OCI-LY3 (cell line): ENCODE measurements around the gene C22orf31.

ENCODE experiments used
- H2AFZ ChIP-seq: fragments of 200-600, 300-600 bp; shearing (Covaris generic); 2 replicates; pipeline ENCODE4 v1.6.0; 2014; ENCODE audit warnings: antibody characterized with exemption, low read depth, low read length
- H3K27ac ChIP-seq: fragments of 200-600, 300-600 bp; sonication (generic); 2 replicates; pipeline ENCODE4 v1.5.1; 2014; ENCODE audit warnings: mild to moderate bottlenecking, low read length, moderate library complexity, mixed read lengths
- H3K27me3 ChIP-seq: fragments of 200-600, 300-600 bp; sonication (generic); 2 replicates; pipeline ENCODE4 v1.6.1; 2014; ENCODE audit warnings: low read depth, low read length, mixed read lengths
- H3K36me3 ChIP-seq: fragments of 200-600, 300-600 bp; sonication (generic); replicated peaks from 2 replicates; pipeline ENCODE3; 2014; ENCODE audit warnings: low read depth, low read length, mixed read lengths
- H3K4me1 ChIP-seq: fragments of 300-600, 200-600 bp; sonication (generic); 2 replicates; pipeline ENCODE4 v1.6.1; 2014; ENCODE audit warnings: low read length, mixed read lengths
- H3K4me2 ChIP-seq: fragments of 200-600, 300-600 bp; sonication (generic); 2 replicates; pipeline ENCODE4 v1.6.1; 2014; ENCODE audit warnings: low read length, mixed read lengths
- H3K4me3 ChIP-seq: fragments of 300-600, 200-600 bp; sonication (generic); 2 replicates; pipeline ENCODE4 v1.5.1; 2014; ENCODE audit warnings: antibody characterized with exemption, mild to moderate bottlenecking, low read length, moderate library complexity
- H3K79me2 ChIP-seq: fragments of 300-600, 200-600 bp; shearing (Covaris generic); 2 replicates; pipeline ENCODE4 v1.6.1; 2014; ENCODE audit warnings: mild to moderate bottlenecking, low read length, mixed read lengths
- H3K9ac ChIP-seq: fragments of 300-600, 200-600 bp; shearing (Covaris generic); 2 replicates; pipeline ENCODE4 v1.6.0; 2014; ENCODE audit warnings: mild to moderate bottlenecking, low read length, moderate library complexity
- H3K9me3 ChIP-seq: fragments of 200-600, 300-600 bp; shearing (Covaris generic); 2 replicates; pipeline ENCODE4 v1.6.1; 2014; ENCODE audit warnings: low read length, mixed read lengths; ENCODE audit not compliant: insufficient read depth
- H4K20me1 ChIP-seq: fragments of 200-600, 300-600 bp; sonication (generic); 2 replicates; pipeline ENCODE4 v1.6.1; 2016; ENCODE audit warnings: low read length, mixed read lengths; ENCODE audit not compliant: insufficient read depth
- CTCF ChIP-seq: fragments of 200-600, 300-600 bp; sonication (generic); IDR thresholded peaks from 2 replicates; pipeline ENCODE4 v1.5.1; 2014; ENCODE audit warnings: antibody characterized with exemption, low read length, low read depth
- EZH2phosphoT487 ChIP-seq: fragments of 200-600 bp; shearing (Covaris generic); IDR thresholded peaks from 2 replicates; pipeline ENCODE4 v1.6.1; 2018; ENCODE audit warnings: antibody characterized with exemption, mixed run types, low read depth

C22orf31 gene

GRCh38 chr22:29106839-29107238, 45.2 kb upstream of the C22orf31 start:
- Histone ChIP-seq H3K79me2 (no peaks in the 10 kb centered on the region), H3K36me3 (no peaks in the 10 kb centered on the region), H3K27me3 (peaks cover 29% of the 10 kb centered on the region), H2AFZ (no peak overlapping the region), H3K4me3 (no peak overlapping the region), H3K27ac (no peak overlapping the region), H3K9ac (no peak overlapping the region), H3K4me2 (no peak overlapping the region), H3K4me1 (no peaks in the 10 kb centered on the region), H4K20me1 (no peaks in the 10 kb centered on the region), H3K9me3 (no peaks in the 10 kb centered on the region)
- no peak for TF ChIP-seq EZH2phosphoT487
- no peak for TF ChIP-seq CTCF

GRCh38 chr22:29105468-29105867, 43.8 kb upstream of the C22orf31 start:
- H3K4me2 ChIP-seq, result no peak overlapping the region
- TF ChIP-seq EZH2phosphoT487 (no peak), CTCF (no peak)
- no peak overlapping the region for H2AFZ ChIP-seq
- no peaks in the 10 kb centered on the region for H3K36me3 ChIP-seq
- H4K20me1 ChIP-seq, result no peaks in the 10 kb centered on the region
- no peaks in the 10 kb centered on the region for H3K9me3 ChIP-seq
- no peaks in the 10 kb centered on the region for H3K4me1 ChIP-seq
- H3K27ac ChIP-seq, result no peak overlapping the region
- H3K27me3 ChIP-seq, result peaks cover 29% of the 10 kb centered on the region
- no peak overlapping the region for H3K4me3 ChIP-seq
- H3K79me2 ChIP-seq, result no peaks in the 10 kb centered on the region
- H3K9ac ChIP-seq, result no peak overlapping the region

GRCh38 chr22:29103121-29103520, 41.5 kb upstream of the C22orf31 start:
- no peak for TF ChIP-seq CTCF
- TF ChIP-seq EZH2phosphoT487, result no peak
- Histone ChIP-seq H3K27ac (no peak overlapping the region), H3K4me3 (no peak overlapping the region), H3K27me3 (peaks cover 20% of the 10 kb centered on the region), H3K4me2 (no peak overlapping the region), H3K79me2 (no peaks in the 10 kb centered on the region), H3K36me3 (no peaks in the 10 kb centered on the region), H4K20me1 (no peaks in the 10 kb centered on the region), H3K9me3 (no peaks in the 10 kb centered on the region), H3K4me1 (no peaks in the 10 kb centered on the region), H3K9ac (no peak overlapping the region), H2AFZ (no peak overlapping the region)

- H3K9me3 ChIP-seq, result no peaks in the 10 kb centered on the region
- no peak overlapping the region for H3K9ac ChIP-seq
- no peaks in the 10 kb centered on the region for H3K4me1 ChIP-seq
- no peak overlapping the region for H3K27ac ChIP-seq
- H2AFZ ChIP-seq, result no peak overlapping the region
- H3K36me3 ChIP-seq, result no peaks in the 10 kb centered on the region
- no peaks in the 10 kb centered on the region for H4K20me1 ChIP-seq
- no peaks in the 10 kb centered on the region for H3K79me2 ChIP-seq
- H3K4me3 ChIP-seq, result no peak overlapping the region
- TF ChIP-seq EZH2phosphoT487, result no peak
- no peak for TF ChIP-seq CTCF
- H3K27me3 ChIP-seq, result peaks cover 16% of the 10 kb centered on the region
- H3K4me2 ChIP-seq, result no peak overlapping the region
Measured at GRCh38 chr22:29102300-29102699, 40.7 kb upstream of the C22orf31 start.
